D721Med (cell line): ENCODE data around the gene GMEB2.
"Not testable (repeated sequence)": the region's sequence is repeated elsewhere in the genome, so short reads cannot be mapped to it uniquely, and the experiment has no call there.

ENCODE experiments used
- DNase-seq: peaks from one replicate; pipeline ENCODE4 v3.0.0; 2011; ENCODE audit warnings: low spot score; ENCODE audit not compliant: insufficient read length
- FAIRE-seq: peaks from 2 replicates; lab custom pipeline; 2011; peaks lifted over from hg19 to GRCh38; lab: Jason Lieb, UNC
- TF ChIP-seq, protein P1 (sequence below): IDR thresholded peaks from 2 replicates; pipeline ENCODE4 v1.5.1; 2012; ENCODE audit warnings: mild to moderate bottlenecking, control low read depth; ENCODE audit not compliant: insufficient read depth; ENCODE audit errors: missing control alignments

The GMEB2 gene

DNA sequence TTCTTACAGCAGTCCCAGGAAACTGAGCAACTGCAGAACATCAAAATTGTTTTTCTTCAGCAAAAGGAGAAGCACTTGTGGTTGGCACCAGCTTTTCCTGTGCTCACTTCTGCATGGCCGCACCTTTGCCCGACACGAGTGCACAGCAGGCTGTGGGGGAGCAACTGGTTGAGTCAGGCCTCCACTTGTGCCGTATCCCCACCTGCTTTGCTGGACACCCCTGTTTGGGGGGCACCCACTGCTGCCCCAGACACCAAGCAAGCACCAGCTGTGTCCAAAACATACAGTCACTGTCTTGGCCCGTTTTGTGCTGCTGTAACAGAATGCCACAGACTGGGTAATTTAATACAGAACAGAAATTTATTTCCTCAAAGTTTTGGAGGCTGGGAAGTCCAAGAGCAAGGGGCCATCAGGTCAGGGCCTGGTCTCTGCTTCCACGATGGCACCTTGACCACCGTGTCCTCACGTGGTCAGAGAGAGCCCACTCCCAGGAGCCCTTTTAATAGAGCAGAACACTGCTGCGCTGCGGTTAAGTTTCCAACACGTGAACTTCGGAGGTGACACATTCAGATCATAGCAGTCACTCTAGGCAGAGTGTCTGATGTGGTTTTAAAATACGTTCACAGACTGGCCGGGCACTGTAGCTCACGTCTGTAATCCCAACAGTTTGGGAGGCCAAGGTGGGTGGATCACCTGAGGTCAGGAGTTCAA lies 8.7 kb upstream of the GMEB2 start:
- DNase-seq = no peak
- FAIRE-seq = no peak
- TF ChIP-seq, protein P1, sequence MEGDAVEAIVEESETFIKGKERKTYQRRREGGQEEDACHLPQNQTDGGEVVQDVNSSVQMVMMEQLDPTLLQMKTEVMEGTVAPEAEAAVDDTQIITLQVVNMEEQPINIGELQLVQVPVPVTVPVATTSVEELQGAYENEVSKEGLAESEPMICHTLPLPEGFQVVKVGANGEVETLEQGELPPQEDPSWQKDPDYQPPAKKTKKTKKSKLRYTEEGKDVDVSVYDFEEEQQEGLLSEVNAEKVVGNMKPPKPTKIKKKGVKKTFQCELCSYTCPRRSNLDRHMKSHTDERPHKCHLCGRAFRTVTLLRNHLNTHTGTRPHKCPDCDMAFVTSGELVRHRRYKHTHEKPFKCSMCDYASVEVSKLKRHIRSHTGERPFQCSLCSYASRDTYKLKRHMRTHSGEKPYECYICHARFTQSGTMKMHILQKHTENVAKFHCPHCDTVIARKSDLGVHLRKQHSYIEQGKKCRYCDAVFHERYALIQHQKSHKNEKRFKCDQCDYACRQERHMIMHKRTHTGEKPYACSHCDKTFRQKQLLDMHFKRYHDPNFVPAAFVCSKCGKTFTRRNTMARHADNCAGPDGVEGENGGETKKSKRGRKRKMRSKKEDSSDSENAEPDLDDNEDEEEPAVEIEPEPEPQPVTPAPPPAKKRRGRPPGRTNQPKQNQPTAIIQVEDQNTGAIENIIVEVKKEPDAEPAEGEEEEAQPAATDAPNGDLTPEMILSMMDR = no peak

GRCh38 chr20:63633732-63634131 lies 6.8 kb upstream of the GMEB2 start:
- no peak for DNase-seq
- FAIRE-seq = no peak
- TF ChIP-seq, protein P1 = no peak

GRCh38 chr20:63631426-63631825 lies 4.5 kb upstream of the GMEB2 start:
- FAIRE-seq, DNase-seq: not testable (repeated sequence)

DNA sequence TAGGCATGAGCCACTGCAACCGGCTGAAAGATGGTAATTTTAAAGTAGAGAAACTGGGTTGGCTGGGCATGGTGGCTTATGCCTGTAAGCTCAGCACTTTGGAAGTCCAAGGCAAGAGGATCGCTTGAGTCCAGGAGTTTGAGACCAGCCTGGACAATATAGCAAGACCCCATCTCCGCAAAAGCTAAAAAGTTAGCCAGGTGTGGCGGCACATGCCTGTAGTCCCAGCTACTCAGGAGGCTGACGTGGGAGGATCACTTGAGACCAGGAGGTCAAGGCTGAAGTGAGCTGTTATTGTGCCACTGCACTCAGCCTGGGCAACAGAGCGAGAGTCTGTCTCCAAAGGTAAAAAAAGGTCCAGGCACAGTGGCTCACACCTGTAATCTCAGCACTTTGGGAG lies 4.1 kb upstream of the GMEB2 start:
- DNase-seq, FAIRE-seq: not testable (repeated sequence)

DNA sequence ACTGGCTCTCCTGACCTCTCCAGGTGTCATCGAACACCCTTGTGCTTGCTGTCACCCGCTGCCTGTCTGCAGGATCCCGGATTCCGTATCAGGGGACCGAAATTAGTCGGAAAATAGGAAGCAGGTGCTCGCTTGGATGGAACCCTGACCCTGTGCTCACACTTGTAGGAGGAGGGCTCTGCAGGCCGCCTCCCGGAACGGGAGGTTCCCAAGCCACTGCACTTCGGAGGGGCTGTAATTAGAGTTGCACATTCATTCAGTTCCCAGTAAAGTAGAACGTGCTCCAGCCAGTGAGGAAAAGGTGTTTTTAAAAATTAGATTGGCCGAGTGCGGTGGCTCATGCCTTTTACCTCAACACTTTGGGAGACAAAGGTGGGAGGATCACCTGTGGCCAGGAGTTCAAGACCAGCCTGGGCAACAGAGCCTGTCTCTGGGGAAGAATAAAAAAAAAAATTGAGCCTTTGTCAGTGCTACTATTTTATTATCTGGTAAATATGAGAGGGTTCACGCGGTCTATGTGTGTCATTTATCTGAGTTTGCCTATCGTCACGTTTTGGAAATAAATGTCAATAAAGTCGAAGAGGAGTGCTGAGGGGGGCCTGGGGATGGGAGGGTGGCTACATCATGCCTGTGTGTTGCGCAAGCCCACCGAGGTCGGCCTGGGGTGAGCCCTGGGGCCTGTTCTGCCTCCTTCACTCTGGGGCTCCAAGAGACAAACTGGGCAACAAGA lies 1.5 kb upstream of the GMEB2 start:
- TF ChIP-seq, protein P1 = no peak
- DNase-seq (no peak), FAIRE-seq (no peak)

GRCh38 chr20:63627751-63628245 lies 897 bp upstream of the GMEB2 start:
- no peak for DNase-seq
- TF ChIP-seq, protein P1 = no peak
- FAIRE-seq = no peak

DNA sequence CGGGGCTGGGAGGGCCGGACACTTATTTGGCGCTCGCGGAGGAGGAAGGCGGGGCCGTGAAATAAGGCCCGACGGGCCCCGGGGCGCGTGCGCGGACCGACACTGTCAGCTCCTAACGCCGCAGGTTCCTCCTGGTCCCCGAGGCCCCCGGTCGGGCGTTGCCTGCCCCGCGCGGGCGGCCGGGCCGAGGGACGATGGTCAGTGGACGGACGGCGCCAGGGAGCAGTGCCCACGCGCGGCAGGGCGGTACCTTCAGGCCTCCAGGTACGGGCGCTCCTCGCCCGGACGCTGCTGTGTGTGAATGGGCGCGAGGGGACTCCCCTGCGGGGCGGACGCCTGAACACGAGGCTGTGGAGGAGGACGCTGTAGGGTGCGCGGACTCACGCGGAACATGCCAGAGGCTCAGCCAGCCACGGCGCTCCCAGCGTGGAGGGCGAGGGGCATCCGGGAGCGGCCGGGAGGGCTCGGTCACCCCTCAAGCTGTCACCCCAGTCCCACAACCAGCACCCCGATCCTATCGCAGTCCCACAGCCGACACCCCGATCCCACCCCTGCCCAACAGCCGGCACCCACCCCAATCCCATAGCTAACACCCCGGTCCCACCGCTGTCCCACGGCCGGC lies 339 bp upstream of the GMEB2 start:
- FAIRE-seq = no peak
- peak; percentile 97 for DNase-seq
- TF ChIP-seq, protein P1 = no peak
